ENCODE measurements around the gene MIP. TPM values are rescaled to one million over a fixed set of nuclear protein-coding genes. Genes with fewer than 3 reads are reported as not detected.
A peak's percentile ranks its signal among the peaks of the same experiment; 100 is the strongest.
"Not testable (repeated sequence)": the region's sequence is repeated elsewhere in the genome, so short reads cannot be mapped to it uniquely, and the experiment has no call there.

Gene MIP
- total RNA-seq = not detected

- H3K27me3 ChIP-seq = no peaks in the 10 kb centered on the region
- no peaks in the 10 kb centered on the region for H3K9me3 ChIP-seq
- no peak for DNase-seq (ENCODE audit: extremely low spot score in 2 of 2)
- no peaks in the 10 kb centered on the region for H3K36me3 ChIP-seq
- H3K27ac ChIP-seq = no peak within 1 kb of the TSS
- H3K4me3 ChIP-seq = no peak within 1 kb of the TSS
- no peak for TF ChIP-seq POLR2AphosphoS5 (IDR thresholded peaks at IDR 0.05; ENCODE audit: insufficient read depth in 1 of 2, low read depth in 1 of 2)
- no peak for TF ChIP-seq CTCF (IDR thresholded peaks at IDR 0.05)
- TF ChIP-seq POLR2A (IDR thresholded peaks at IDR 0.05) = no peak
- no peaks in the 10 kb centered on the region for H3K4me1 ChIP-seq
- intact Hi-C loops (cut with DNase I) = no loop called here
Measured at GRCh38 chr12:56454557-56454956, at the start of gene MIP. TSS of gene MIP (minus strand) at chr12:56454657. CDS start at chr12:56454613, 44 bp downstream.

- H3K4me3 ChIP-seq; H3K9me3 ChIP-seq; intact Hi-C loops (cut with DNase I); H3K27ac ChIP-seq; H3K27me3 ChIP-seq; H3K36me3 ChIP-seq; H3K4me1 ChIP-seq; DNase-seq (ENCODE audit: extremely low spot score in 2 of 2): not testable (repeated sequence)
Measured at GRCh38 chr12:56499879-56500278, 45.4 kb upstream of the MIP start.

GRCh38 chr12:56499452-56499851, 45.0 kb upstream of the MIP start:
- H3K4me3 ChIP-seq; H3K9me3 ChIP-seq; intact Hi-C loops (cut with DNase I); DNase-seq (ENCODE audit: extremely low spot score in 2 of 2); H3K27me3 ChIP-seq; H3K27ac ChIP-seq; H3K4me1 ChIP-seq; H3K36me3 ChIP-seq: not testable (repeated sequence)

GRCh38 chr12:56498126-56498902, 43.9 kb upstream of the MIP start:
- intact Hi-C loops (cut with DNase I); DNase-seq (ENCODE audit: extremely low spot score in 2 of 2); H3K36me3 ChIP-seq; H3K27ac ChIP-seq; H3K4me3 ChIP-seq; H3K4me1 ChIP-seq; H3K27me3 ChIP-seq; H3K9me3 ChIP-seq: not testable (repeated sequence)

GRCh38 chr12:56496704-56497103, 42.2 kb upstream of the MIP start:
- H3K9me3 ChIP-seq; H3K4me1 ChIP-seq; H3K4me3 ChIP-seq; DNase-seq (ENCODE audit: extremely low spot score in 2 of 2); H3K36me3 ChIP-seq; H3K27ac ChIP-seq; H3K27me3 ChIP-seq; intact Hi-C loops (cut with DNase I): not testable (repeated sequence)
- TF ChIP-seq CTCF (IDR thresholded peaks at IDR 0.05) = peak in 1 of 3 experiments; percentile 12

- H3K27me3 ChIP-seq; H3K36me3 ChIP-seq; H3K4me1 ChIP-seq; intact Hi-C loops (cut with DNase I); DNase-seq (ENCODE audit: extremely low spot score in 2 of 2); H3K9me3 ChIP-seq; H3K4me3 ChIP-seq; H3K27ac ChIP-seq: not testable (repeated sequence)
Measured at GRCh38 chr12:56494481-56494880, 40.0 kb upstream of the MIP start.

GRCh38 chr12:56494106-56494415, 39.6 kb upstream of the MIP start:
- H3K36me3 ChIP-seq; H3K27me3 ChIP-seq; intact Hi-C loops (cut with DNase I); H3K9me3 ChIP-seq; DNase-seq (ENCODE audit: extremely low spot score in 2 of 2); H3K4me1 ChIP-seq; H3K27ac ChIP-seq; H3K4me3 ChIP-seq: not testable (repeated sequence)

GRCh38 chr12:56493409-56494105, 39.1 kb upstream of the MIP start:
- H3K36me3 ChIP-seq; DNase-seq (ENCODE audit: extremely low spot score in 2 of 2); H3K9me3 ChIP-seq; H3K27ac ChIP-seq; intact Hi-C loops (cut with DNase I); H3K27me3 ChIP-seq; H3K4me3 ChIP-seq; H3K4me1 ChIP-seq: not testable (repeated sequence)

Data from vagina (tissue), 2 donors.